ENCODE data around the gene NPHP1. TPM values are rescaled to one million over a fixed set of nuclear protein-coding genes. Genes with fewer than 3 reads are reported as not detected.
"Not testable (repeated sequence)": the region's sequence is repeated elsewhere in the genome, so short reads cannot be mapped to it uniquely, and the experiment has no call there.

The NPHP1 gene
- total RNA-seq, 1 donor from 2014 or later = 9.8 TPM

- peak in 1 of 2 donors; percentile 43 for DNase-seq (ENCODE audit: low spot score in 2 of 2)
- peaks cover 16 to 41% of the 10 kb centered on the region in 2 donors for H3K4me1 ChIP-seq
- no peak overlapping the region for H3K4me3 ChIP-seq
- intact Hi-C loops (cut with DNase I) = no loop called here
- no peaks in the 10 kb centered on the region for H3K9me3 ChIP-seq
- peak overlapping the region; percentile 98 to 99 for H3K27ac ChIP-seq
- no peak for TF ChIP-seq CTCF (IDR thresholded peaks at IDR 0.05)
- no peaks in the 10 kb centered on the region for H3K27me3 ChIP-seq
- H3K36me3 ChIP-seq = no peaks in the 10 kb centered on the region
Observed at GRCh38 chr2:110099471-110100225, 105.2 kb downstream of the NPHP1 start.

GRCh38 chr2:110099038-110099425 lies 105.8 kb downstream of the NPHP1 start:
- no peaks in the 10 kb centered on the region for H3K27me3 ChIP-seq
- TF ChIP-seq CTCF (IDR thresholded peaks at IDR 0.05) = no peak
- no peak overlapping the region for H3K4me3 ChIP-seq
- intact Hi-C loops (cut with DNase I) = no loop called here
- H3K36me3 ChIP-seq = no peaks in the 10 kb centered on the region
- peaks cover 16 to 41% of the 10 kb centered on the region in 2 donors for H3K4me1 ChIP-seq
- H3K27ac ChIP-seq = peak overlapping the region; percentile 98 to 99
- DNase-seq (ENCODE audit: low spot score in 2 of 2) = peak in 1 of 2 donors; percentile 60
- H3K9me3 ChIP-seq = no peaks in the 10 kb centered on the region

- no peak for TF ChIP-seq CTCF (IDR thresholded peaks at IDR 0.05)
- DNase-seq (ENCODE audit: low spot score in 2 of 2) = no peak
- Histone ChIP-seq H3K4me1 (peaks cover 16 to 36% of the 10 kb centered on the region in 2 donors), H3K27me3 (no peaks in the 10 kb centered on the region), H3K27ac (no peak overlapping the region), H3K4me3 (no peak overlapping the region), H3K36me3 (no peaks in the 10 kb centered on the region), H3K9me3 (no peaks in the 10 kb centered on the region)
- intact Hi-C loops (cut with DNase I) = no loop called here
Observed at GRCh38 chr2:110097506-110098220, 107.2 kb downstream of the NPHP1 start.

GRCh38 chr2:110095994-110096633 lies 108.7 kb downstream of the NPHP1 start:
- H3K36me3 ChIP-seq = no peaks in the 10 kb centered on the region
- intact Hi-C loops (cut with DNase I) = no loop called here
- H3K4me3 ChIP-seq = no peak overlapping the region
- no peaks in the 10 kb centered on the region for H3K9me3 ChIP-seq
- H3K27me3 ChIP-seq = no peaks in the 10 kb centered on the region
- peak overlapping the region; percentile 54 to 78 for H3K27ac ChIP-seq
- TF ChIP-seq CTCF (IDR thresholded peaks at IDR 0.05) = no peak
- DNase-seq (ENCODE audit: low spot score in 2 of 2) = peak in 1 of 2 donors; percentile 50
- peaks cover 9 to 25% of the 10 kb centered on the region in 2 donors for H3K4me1 ChIP-seq

GRCh38 chr2:110094884-110095534 lies 109.8 kb downstream of the NPHP1 start:
- Histone ChIP-seq H3K4me3 (peak overlapping the region in 1 of 2 donors; percentile 40), H3K27ac (peak overlapping the region; percentile 54 to 78), H3K4me1 (peaks cover 3 to 15% of the 10 kb centered on the region in 2 donors)
- H3K9me3 ChIP-seq; intact Hi-C loops (cut with DNase I); H3K27me3 ChIP-seq; H3K36me3 ChIP-seq: not testable (repeated sequence)
- DNase-seq (ENCODE audit: low spot score in 2 of 2) = peak in 1 of 2 donors; percentile 64

- H3K9me3 ChIP-seq; H3K36me3 ChIP-seq; H3K27ac ChIP-seq; DNase-seq (ENCODE audit: low spot score in 2 of 2); H3K4me3 ChIP-seq; intact Hi-C loops (cut with DNase I); H3K27me3 ChIP-seq; H3K4me1 ChIP-seq: not testable (repeated sequence)
Observed at GRCh38 chr2:110093924-110094323, 110.9 kb downstream of the NPHP1 start.

GRCh38 chr2:110090164-110090563 lies 114.6 kb downstream of the NPHP1 start:
- H3K36me3 ChIP-seq; intact Hi-C loops (cut with DNase I); H3K4me1 ChIP-seq; H3K27ac ChIP-seq; DNase-seq (ENCODE audit: low spot score in 2 of 2); H3K9me3 ChIP-seq; H3K4me3 ChIP-seq; H3K27me3 ChIP-seq: not testable (repeated sequence)

- H3K27me3 ChIP-seq; H3K9me3 ChIP-seq; H3K4me3 ChIP-seq; intact Hi-C loops (cut with DNase I); DNase-seq (ENCODE audit: low spot score in 2 of 2); H3K36me3 ChIP-seq; H3K27ac ChIP-seq; H3K4me1 ChIP-seq: not testable (repeated sequence)
Observed at GRCh38 chr2:110083757-110084156, 121.1 kb downstream of the NPHP1 start.

- DNase-seq (ENCODE audit: low spot score in 2 of 2); H3K36me3 ChIP-seq; H3K4me3 ChIP-seq; H3K9me3 ChIP-seq; H3K4me1 ChIP-seq; H3K27ac ChIP-seq; H3K27me3 ChIP-seq; intact Hi-C loops (cut with DNase I): not testable (repeated sequence)
Observed at GRCh38 chr2:110083162-110083561, 121.7 kb downstream of the NPHP1 start.
